GM21447 (cell line): ENCODE measurements around the gene NEXMIF.
"Not testable (repeated sequence)": the region's sequence is repeated elsewhere in the genome, so short reads cannot be mapped to it uniquely, and the experiment has no call there.

Experiments used
- ATAC-seq: cut with Tn5 transposase; IDR thresholded peaks from one replicate; pipeline ENCODE4 v1.9.1; 2021; ENCODE audit not compliant: unreplicated experiment

NEXMIF gene

DNA sequence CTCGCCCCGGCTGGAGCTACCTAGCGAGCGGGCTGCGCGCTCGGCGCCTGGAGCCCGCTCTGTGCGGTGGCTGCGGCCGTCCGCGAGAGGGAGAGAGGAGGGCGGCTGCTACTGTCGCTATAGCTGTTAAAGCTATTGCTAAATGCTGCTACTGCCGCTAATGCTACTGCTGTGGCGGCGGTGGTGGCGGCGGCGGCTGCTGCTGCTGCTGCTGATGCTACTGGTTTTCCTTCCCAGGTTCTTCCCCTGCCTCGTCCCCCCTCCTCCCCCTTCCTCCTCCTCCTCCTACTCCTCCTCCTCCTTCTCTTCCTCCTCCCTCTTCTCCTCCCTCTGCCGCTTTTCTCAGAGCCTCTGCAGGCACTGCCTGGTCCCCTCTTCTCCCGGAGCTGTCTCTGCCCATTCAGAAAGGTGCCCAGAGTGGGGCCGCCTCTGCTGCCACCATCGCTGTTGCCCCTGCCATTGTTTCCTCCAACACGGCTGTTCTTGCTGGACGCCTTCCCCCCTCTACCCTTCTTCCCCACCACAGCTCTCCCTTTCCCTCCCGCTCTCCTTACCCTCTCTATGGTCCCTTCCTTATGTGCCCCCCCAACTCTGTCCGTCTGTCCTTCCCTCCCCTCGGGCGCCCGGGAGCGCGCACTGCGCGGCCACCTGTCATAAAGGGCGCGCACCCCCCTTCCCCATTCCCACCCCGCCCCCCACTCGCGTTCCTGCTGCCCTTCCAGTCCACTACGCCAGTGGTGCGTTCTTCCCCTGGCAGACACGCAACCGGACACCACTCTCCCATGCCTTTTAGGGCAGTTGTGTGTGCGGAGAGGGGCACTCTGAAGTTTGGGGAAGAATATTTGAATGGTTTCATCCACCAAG, at the start of gene NEXMIF:
TSS of gene NEXMIF (minus strand) at position 228 of the 864 bp plus-strand sequence.
- peak; percentile 50 for ATAC-seq

DNA sequence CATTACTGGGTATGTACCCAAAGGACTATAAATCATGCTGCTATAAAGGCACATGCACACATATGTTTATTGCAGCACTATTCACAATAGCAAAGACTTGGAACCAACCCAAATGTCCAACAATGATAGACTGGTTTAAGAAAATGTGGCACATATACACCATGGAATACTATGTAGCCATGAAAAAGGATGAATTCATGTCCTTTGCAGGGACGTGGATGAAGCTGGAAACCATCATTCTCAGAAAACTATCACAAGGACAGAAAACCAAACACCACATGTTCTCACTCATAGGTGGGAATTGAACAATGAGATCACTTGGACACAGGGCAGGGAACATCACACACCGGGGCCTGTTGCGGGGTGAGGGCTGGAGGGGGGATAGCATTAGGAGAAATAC, 36.7 kb upstream of the NEXMIF start:
- not testable (repeated sequence) for ATAC-seq

DNA sequence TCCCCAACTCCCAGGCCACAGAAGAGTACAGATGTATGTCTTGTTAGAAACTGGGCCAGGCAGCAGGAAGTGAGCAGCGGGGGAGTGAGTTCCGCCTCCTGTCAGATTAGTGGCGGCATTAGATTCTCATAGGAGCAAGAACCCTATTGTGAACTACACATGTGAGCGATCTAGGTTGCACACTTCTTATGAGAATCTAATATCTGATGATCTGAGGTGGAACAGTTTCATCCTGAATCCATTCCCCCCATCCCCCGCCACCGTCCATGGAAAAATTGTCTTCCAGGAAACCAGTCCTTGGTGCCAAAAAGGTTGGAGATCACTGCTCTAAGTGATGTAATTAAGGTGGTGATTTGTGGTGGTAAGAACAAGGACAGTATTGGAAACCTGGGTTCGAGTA, 24.5 kb upstream of the NEXMIF start:
- no peak for ATAC-seq

DNA sequence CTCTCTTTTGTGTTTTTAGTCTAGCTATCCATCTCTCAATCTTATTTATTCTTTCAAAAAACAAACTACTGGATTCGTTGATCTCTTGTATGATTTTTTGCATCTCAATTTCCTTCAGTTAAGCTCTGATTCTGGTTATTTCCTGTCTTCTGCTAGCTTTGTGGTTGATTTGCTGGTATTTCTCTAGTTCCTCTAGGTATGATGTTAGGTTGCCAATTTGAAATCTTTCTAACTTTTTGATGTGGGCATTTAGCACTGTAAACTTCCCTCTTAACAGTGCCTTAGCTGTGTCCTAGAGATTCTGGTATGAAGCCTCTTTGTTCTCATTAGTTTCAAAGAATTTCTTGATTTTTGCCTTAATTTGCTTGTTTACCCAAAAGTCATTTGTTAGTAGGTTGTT, 15.2 kb upstream of the NEXMIF start:
- no peak for ATAC-seq

DNA sequence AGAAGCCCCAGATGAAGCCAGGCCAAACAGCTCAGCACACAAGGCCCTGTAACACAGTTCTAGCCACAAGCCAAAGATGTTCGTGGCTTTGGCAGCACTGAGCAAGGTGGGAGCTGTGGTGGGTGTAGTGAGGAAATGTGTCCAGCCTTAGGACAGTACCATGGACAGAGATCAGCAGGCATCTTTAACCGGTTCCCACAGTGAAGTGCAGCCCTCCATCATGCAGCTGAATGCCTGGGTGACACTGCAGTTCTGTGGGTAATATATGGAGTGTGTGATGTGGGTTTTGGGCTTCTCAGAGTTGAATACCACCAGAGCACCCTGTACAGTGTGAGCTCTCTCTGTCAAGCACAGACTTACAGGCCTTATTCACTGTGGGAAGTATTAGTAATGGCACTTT, 6.0 kb upstream of the NEXMIF start:
- no peak for ATAC-seq

DNA sequence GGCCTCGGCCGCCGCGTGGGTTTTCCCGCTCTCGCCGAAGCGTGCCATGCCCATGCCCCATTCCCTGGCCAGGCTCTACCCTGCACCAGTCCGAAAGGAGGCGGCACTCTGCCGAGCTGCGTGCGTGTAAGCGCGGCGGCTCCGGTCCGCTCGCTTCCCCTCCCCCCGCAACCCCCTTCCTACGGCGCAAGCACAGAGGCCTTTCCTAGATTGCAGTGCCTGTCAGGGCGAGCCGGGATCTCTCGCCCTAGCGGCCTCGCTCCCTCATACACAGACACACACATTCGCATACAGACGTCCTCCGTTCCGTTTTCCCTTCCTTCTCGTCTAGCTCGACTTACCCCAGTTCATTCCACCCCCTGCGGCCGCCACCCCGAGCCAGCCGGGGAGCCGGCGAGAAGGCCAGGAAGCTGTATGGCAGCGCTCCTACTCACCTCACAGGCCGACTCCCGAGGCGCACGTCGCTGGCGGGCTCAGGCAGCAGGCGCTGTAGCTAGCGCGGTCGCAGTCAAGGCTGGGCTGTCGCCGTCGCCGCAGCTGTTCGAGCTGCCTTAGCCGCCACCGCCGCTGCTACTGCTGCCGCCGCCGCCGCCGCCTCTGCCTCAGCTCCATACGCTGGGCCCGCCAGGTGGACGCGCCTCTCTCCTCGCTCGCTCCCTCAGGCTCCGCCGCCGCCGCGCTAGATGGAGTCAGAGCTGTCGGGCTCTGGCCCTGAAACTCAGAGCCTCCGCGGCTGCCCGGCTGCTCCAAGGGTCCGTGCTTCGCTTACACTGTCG, 615 bp downstream of the NEXMIF start:
- ATAC-seq: peak; percentile 45

DNA sequence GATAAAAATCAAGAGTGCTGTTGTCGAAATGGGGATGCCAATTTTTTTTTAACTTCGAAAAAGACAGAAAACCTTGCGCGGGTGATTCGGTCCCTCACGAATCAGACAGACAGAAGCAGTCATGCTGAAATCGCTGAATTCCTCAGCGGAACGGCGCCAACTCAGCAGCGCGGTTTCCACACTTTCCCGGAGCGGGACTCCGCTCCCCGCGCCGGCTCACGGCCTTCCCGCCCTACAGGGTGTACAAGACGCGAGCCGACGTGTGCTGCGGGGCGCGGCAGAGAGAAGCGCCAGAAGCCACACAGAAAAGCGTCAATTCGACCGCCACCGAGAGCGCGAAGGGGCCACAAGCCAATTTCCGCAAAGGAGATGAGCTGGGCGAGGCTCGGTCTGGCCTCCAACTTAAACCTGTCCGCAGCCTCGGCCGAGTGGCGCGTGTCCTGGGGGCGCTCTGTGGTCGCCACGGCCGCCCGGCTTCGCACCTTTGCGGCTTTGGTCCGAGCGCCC, 1.3 kb downstream of the NEXMIF start:
- no peak for ATAC-seq

DNA sequence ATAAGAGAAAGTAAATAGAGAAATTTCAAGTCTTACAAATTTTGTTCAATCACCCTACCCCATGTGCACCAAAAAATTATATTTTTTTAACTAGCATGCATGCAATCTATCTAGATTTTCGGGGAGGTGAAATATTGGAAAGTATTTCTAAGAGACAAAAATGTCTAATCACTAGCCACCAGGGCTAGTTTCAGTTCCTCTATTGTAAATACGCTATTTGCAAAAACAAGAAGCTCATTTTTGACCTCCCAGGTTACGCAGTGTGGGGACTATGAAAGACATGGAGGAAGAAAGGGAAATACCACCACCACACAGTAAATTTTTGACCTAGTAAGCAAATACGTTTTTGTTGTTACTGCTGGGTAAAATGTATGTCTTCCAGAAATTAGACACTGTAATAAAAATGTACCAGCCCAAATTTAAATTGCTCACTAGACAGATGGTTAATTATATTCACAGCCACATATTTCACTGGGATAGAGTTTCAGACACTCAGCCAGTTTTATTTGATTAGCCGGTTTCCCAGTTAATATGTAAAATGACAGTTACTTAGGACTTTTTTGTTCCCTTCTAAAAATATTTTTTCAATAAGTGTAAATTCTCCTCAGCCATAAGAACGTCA, 2.2 kb downstream of the NEXMIF start:
- peak; percentile 81 for ATAC-seq

DNA sequence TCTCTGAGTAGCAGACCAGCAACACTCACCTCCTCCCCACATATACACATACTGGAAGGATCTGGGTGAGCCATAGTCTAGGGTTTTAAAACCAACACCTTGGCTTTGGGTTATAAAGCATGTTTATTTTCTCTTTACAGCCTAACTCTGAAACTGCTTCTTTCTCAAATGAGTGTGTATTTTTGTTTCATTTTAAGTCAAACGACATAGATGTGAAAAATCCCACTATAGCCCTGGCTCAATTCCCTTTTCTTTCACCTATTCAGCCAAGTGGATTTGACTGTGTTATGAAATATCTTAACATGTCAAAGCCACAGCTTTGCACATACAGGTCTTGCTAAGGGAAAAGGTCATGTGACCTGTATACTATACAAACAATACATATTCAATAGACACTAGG, 13.8 kb downstream of the NEXMIF start:
- no peak for ATAC-seq

DNA sequence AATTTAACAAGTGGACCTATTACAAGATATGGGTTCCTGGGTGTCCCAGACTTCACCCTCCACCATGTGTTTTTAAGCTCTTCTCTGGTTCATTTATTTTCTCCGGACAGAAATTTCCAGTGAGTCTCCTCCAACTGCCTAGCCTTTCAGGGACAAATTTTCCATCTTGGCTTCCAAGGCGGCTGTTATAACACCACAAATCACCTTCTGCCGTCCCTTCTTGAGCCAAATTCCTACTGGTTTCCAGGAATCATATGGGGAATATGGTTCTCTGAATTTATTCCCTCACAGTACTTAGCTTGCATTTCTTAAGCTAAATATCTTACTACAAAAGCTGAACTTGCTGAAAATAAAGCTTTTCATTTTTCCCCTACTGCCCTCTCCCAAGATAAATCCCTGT, 18.8 kb downstream of the NEXMIF start:
- ATAC-seq: no peak

DNA sequence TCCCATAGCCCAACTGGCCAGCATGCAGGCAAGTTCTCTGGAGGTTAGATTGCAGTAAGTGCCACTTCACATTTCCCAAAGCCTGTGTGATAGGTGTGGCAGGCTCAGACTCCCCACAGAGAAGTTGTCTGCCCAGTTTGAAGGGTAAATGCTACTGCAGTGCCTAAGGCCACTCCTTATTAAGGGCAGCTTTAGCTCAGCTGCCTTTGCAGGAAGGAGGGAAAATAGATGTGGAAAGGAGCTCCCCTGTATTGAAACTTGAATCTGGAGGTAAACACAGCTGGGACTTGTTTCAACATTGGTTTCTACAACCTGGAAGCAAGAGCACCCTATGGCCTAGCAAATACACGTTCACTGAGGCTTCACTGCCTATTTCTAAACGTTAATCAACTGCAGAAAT, 22.4 kb downstream of the NEXMIF start:
- no peak for ATAC-seq

DNA sequence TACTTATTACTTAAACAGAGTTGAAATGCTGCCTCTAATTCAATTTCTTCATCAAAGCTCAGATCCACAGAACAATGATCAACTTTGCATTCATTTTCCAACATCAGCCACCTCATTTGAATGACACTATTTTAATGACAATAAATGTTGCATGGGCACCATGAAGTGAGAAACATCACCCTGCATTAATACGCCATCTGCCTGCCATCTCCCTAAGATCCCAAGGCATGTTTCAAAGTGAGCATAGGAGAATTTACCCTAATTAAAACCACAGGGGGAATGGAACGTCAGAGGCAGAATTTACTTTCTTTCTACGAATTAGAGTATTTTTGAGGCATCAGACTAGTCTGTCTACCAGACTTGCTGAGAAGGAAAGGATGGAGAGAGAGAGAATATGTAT, 32.7 kb downstream of the NEXMIF start:
- no peak for ATAC-seq

DNA sequence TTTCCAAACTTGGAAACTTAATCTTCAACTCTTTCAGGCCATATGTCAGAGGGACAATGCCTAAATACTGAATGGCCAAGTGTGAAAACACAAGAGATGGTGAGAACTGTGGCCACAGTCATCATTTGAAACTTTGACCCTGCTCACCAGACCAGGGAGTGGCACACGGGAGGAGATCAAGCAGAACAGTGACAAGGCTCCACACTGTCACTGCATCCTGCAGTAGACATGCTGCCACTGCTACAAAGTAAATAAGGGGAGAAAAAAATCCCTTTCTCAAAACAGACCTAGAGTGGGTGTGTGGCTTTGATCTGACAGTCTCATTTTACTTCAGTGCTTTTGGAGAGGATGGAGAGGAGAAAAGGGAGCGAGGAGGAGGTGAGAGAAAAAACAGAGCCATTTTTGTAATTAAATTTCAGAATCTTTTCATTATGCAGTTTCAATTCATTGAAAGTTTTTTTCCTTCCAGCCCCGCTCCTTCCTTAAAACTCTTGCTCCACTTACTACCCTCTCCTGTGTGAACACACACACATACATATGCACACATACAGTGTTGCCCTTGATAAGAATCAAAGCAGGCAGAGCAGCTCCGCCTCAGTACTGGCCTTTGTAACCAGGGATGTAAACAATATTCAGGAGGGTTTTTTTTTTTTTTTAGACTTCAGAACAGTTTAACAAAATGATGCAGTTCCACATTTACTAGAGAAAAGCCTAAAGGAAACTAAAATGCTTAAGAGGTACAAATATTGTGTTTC, 34.4 kb downstream of the NEXMIF start:
- no peak for ATAC-seq

DNA sequence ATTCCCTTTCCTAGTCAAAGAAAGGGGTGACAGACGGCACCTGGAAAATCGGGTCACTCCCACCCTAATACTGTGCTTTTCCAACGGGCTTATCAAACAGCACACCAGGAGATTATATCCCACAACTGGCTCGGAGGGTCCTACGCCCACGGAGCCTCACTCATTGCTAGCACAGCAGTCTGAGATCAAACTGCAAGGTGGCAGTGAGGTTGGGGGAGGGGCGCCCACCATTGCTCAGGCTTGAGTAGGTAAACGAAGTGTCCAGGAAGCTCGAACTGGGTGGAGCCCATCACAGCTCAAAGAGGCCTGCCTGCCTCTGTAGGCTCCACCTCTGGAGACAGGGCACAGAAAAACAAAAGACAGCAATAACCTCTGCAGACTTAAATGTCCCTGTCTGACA, 42.9 kb downstream of the NEXMIF start:
- ATAC-seq: not testable (repeated sequence)

DNA sequence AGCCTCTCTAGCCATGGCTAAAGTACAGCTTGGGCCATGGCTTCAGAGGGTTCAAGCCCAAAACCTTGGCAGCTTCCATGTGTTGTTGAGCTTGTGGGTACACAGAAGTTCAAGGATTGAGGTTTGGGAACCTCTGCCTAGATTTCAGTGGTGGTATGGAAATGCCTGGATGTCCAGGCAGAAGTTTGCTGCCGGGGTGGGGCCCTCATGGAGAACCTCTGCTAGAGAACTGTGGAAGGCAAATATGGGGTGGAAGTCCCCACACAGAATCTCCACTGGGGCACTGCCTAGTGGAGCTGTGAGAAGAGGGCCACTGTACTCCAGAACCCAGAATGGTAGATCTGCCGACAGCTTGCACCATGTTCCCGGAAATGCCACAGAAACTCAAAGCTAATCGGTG, 59.5 kb downstream of the NEXMIF start:
- ATAC-seq: no peak

DNA sequence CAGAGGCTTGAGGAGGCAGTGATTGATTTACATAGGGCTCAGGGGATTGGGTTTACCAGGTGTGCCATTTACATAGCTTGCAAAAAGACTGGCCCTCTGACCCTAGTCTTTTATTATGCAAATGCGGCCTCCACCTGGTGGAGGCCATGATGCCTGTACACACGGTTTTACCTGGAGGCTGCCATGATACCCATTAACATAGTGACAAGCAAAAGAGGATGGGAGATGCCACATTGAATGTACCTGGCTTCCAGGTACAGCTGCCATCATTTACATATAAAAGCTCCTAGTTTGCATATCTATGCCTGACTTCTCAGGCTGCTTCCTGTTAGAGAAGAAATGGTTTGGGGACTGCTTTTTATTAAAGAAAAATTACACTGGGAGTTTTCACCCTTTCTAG, 72.0 kb downstream of the NEXMIF start:
- ATAC-seq: no peak

DNA sequence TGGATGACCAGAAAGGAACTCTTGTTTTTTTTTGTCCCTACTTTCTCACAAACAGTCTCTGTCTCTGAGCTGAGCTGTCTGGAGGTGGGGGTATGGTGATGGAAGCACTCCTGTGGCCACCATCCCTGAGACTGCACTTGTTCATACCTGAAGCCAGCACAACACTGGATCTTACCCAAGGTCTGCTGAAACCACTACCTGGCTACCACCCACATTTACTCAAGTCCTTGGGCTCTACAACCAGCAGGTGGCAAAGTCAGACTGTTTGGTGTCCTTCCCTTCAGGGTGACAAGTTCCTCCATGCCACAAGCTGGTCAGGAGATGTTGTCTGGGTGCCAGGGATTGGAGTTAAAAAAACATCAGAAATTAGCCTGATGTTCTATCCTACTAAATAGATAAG, 89.7 kb downstream of the NEXMIF start:
- ATAC-seq: no peak

DNA sequence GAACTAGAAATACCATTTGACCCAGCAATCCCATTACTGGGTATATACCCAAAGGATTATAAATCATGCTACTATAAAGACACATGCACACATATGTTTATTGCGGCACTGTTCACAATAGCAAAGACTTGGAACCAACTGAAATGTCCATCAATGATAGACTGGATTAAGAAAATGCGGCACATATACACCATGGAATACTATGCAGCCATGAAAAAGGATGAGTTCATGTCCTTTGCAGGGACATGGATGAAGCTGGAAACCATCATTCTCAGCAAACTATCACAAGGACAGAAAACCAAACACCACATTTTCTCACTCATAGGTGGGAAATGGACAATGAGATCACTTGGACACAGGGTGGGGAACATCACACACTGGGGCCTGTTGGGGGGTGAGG, 105.5 kb downstream of the NEXMIF start:
- ATAC-seq: not testable (repeated sequence)

DNA sequence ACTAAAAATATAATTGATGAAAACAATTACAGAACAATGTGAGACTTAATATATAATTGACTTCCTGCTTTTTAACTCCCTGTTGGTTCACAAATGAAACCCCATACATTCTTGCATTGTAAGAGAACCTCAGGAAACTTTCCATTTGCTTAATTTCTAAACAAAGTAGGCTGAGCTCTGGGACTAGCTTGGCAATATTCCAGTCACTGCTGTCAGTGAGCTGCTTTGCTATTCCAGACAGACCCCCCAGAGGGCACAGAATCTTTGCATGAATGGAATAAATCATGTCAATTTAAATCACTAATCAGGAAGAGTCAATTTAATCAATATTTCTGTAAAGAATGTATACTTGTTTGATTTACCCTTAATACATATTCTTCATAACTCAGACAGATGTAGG, 110.6 kb downstream of the NEXMIF start:
- no peak for ATAC-seq

DNA sequence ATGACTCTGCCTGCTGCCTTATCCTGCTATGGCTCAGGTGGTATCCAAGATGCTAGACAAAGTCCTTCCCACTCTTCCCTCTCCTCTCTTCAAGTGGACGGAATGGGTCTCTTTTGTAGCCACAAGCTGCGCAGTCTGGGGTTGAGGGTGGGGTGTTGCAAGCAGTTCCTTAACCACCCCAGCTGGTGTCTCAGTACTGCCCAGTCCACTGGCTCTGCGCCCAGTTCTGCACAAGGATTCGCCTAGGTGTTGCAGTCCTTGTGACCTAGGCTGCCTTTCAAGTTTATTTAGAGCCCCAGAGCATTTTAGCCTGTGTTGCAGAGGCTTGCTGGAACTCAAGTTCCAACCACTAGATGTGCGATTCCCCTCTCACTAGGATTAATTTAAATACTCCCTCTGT, 120.7 kb downstream of the NEXMIF start:
- no peak for ATAC-seq

DNA sequence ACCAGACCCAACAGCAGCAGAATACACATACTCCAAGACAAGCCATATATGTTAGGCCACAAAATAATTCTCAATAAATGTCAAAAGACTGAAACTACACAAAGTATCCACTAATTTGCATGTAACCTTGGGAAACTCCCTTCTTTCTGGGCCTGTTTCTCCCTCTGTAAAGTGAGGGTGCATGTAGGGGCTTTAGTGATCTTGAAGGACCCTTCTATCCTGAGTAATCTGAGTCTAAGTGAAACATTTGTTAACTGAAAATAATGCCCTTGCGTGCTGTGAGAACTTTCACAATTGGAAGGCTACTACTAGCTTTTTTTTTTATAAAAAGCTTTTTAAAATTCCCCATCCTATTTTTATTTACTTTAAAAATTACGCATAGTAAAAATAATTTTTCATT, 125.2 kb downstream of the NEXMIF start:
- no peak for ATAC-seq
